IPS DF 4.7 (cell line): Measurements from ENCODE around the gene PNPO.

Experiments used
- DNase-seq: peaks from one replicate; pipeline ENCODE4 v3.0.0-alpha.2; 2013; ENCODE audit warnings: low spot score; ENCODE audit errors: extremely low read depth

Gene PNPO

GRCh38 chr17:47941246-47942095, at the start of gene PNPO:
Gene PNPO (plus strand): TSS chr17:47941571. CDS start chr17:47941676, 105 bp downstream.
- peak; percentile 94 for DNase-seq

- no peak for DNase-seq
These were observed 46.6 kb upstream of the PNPO start for GRCh38 chr17:47894498-47895346.

- no peak for DNase-seq
These were observed 46.0 kb upstream of the PNPO start for GRCh38 chr17:47895347-47895855.

- peak; percentile 100 for DNase-seq
These were observed 45.3 kb upstream of the PNPO start, which contains the start of gene SP2 for GRCh38 chr17:47895856-47896671. Gene SP2 (plus strand): TSS chr17:47896236. CDS start chr17:47896287, 51 bp downstream.

GRCh38 chr17:47896672-47897490, 44.5 kb upstream of the PNPO start:
- no peak for DNase-seq

GRCh38 chr17:47897561-47897960, 43.8 kb upstream of the PNPO start:
- no peak for DNase-seq

GRCh38 chr17:47898241-47898640, 43.1 kb upstream of the PNPO start:
- DNase-seq, result no peak

GRCh38 chr17:47899643-47900042, 41.7 kb upstream of the PNPO start:
- DNase-seq, result no peak

GRCh38 chr17:47901423-47901822, 39.9 kb upstream of the PNPO start:
- no peak for DNase-seq

- peak; percentile 36 for DNase-seq
These were observed 39.2 kb upstream of the PNPO start for GRCh38 chr17:47902039-47902744.

GRCh38 chr17:47905221-47905733, 36.1 kb upstream of the PNPO start:
- DNase-seq, result no peak

- DNase-seq, result no peak
These were observed 34.9 kb upstream of the PNPO start for GRCh38 chr17:47906443-47906842.

- no peak for DNase-seq
These were observed 33.3 kb upstream of the PNPO start for GRCh38 chr17:47907932-47908562.

- no peak for DNase-seq
These were observed 28.3 kb upstream of the PNPO start for GRCh38 chr17:47913050-47913449.

- DNase-seq, result no peak
These were observed 26.9 kb upstream of the PNPO start for GRCh38 chr17:47914306-47914948.

- no peak for DNase-seq
These were observed 25.5 kb upstream of the PNPO start for GRCh38 chr17:47915776-47916398.

GRCh38 chr17:47916489-47917208, 24.7 kb upstream of the PNPO start:
- no peak for DNase-seq
